GM23338 (cell line): ENCODE results near the gene MOXD1. TPM values are rescaled to one million over a fixed set of nuclear protein-coding genes. Genes with fewer than 3 reads are reported as not detected.

Experiments
- ATAC-seq: fragments of 200-7000 bp; cut with Tn5 transposase; 3 replicates; pipeline ENCODE4 v1.9.1; 2020
- DNase-seq: peaks from one replicate; pipeline ENCODE4 v3.0.0-alpha.2; 2015; ENCODE audit warnings: low spot score
- H2AFZ ChIP-seq: fragments of 200-600 bp; sonication (generic); 2 replicates; pipeline ENCODE4 v1.8.0; 2016; ENCODE audit warnings: antibody characterized with exemption, mild to moderate bottlenecking, moderate library complexity
- H3F3A ChIP-seq: fragments of 200-600 bp; sonication (generic); replicated peaks from 2 replicates; pipeline ENCODE4 v1.8.0; 2017; ENCODE audit warnings: antibody characterized with exemption, mixed run types, low read depth
- H3K27ac ChIP-seq: fragments of 200-600 bp; sonication (generic); 2 replicates; pipeline ENCODE4 v1.6.1; 2016; ENCODE audit warnings: low read depth
- H3K27me3 ChIP-seq: fragments of 200-600 bp; sonication (generic); 2 replicates; pipeline ENCODE4 v1.8.0; 2016; ENCODE audit warnings: mild to moderate bottlenecking, mixed run types, moderate library complexity; ENCODE audit not compliant: insufficient read depth
- H3K36me3 ChIP-seq: fragments of 200-600 bp; sonication (generic); 2 replicates; pipeline ENCODE4 v1.8.0; 2016; ENCODE audit warnings: mild to moderate bottlenecking; ENCODE audit not compliant: insufficient read depth
- H3K4me1 ChIP-seq: fragments of 200-600 bp; sonication (generic); 2 replicates; pipeline ENCODE4 v1.8.0; 2016; ENCODE audit warnings: mild to moderate bottlenecking, moderate library complexity; ENCODE audit not compliant: insufficient read depth
- H3K4me2 ChIP-seq: fragments of 200-600 bp; sonication (generic); 2 replicates; pipeline ENCODE4 v1.7.1; 2017; ENCODE audit warnings: mixed run types
- H3K4me3 ChIP-seq: fragments of 200-600 bp; sonication (generic); 2 replicates; pipeline ENCODE4 v1.6.1; 2016; ENCODE audit warnings: mixed run types
- H3K79me2 ChIP-seq: fragments of 200-600 bp; sonication (generic); replicated peaks from 2 replicates; pipeline ENCODE4 v1.8.0; 2017; ENCODE audit warnings: mild to moderate bottlenecking; ENCODE audit not compliant: insufficient read depth
- H3K9me2 ChIP-seq: fragments of 200-600 bp; sonication (generic); 2 replicates; pipeline ENCODE4 v1.8.0; 2017; ENCODE audit not compliant: insufficient read depth
- H4K20me1 ChIP-seq: fragments of 200-600 bp; sonication (generic); replicated peaks from 2 replicates; pipeline ENCODE4 v1.8.0; 2017; ENCODE audit warnings: mild to moderate bottlenecking; ENCODE audit not compliant: insufficient read depth
- H3K27ac Mint-ChIP-seq: 2 replicates; pipeline ENCODE4 v1.8.0; 2020; ENCODE audit warnings: inconsistent platforms, mild to moderate bottlenecking, moderate library complexity, mixed read lengths
- H3K27me3 Mint-ChIP-seq: 3 replicates; pipeline ENCODE4 v1.8.0; 2022; ENCODE audit warnings: low read depth, mild to moderate bottlenecking, moderate library complexity, mixed read lengths, inconsistent platforms; ENCODE audit not compliant: insufficient read depth, poor library complexity
- H3K36me3 Mint-ChIP-seq: 3 replicates; pipeline ENCODE4 v1.8.0; 2021; ENCODE audit warnings: low read depth, mild to moderate bottlenecking, inconsistent platforms, moderate library complexity, mixed read lengths
- H3K4me1 Mint-ChIP-seq: 3 replicates; pipeline ENCODE4 v1.8.0; 2020; ENCODE audit warnings: mild to moderate bottlenecking, inconsistent platforms, mixed read lengths
- H3K4me3 Mint-ChIP-seq: 3 replicates; pipeline ENCODE4 v1.8.0; 2021; ENCODE audit warnings: moderate library complexity, mild to moderate bottlenecking, inconsistent platforms, mixed read lengths
- H3K9me3 Mint-ChIP-seq: 3 replicates; pipeline ENCODE4 v1.8.0; 2020; ENCODE audit warnings: moderate library complexity, mild to moderate bottlenecking, inconsistent platforms, mixed read lengths
- CREB1 ChIP-seq: fragments of 250-450 bp; sonication (Bioruptor Pico); IDR thresholded peaks from 2 replicates; pipeline ENCODE4 v1.5.0; 2020; ENCODE audit warnings: low read depth, mild to moderate bottlenecking, moderate library complexity
- EZH2 ChIP-seq: fragments of 200-600 bp; sonication (generic); IDR thresholded peaks from one replicate; pipeline ENCODE4 v1.8.0; 2017; ENCODE audit warnings: antibody characterized with exemption, mild to moderate bottlenecking, low read depth; ENCODE audit not compliant: unreplicated experiment
- EZH2phosphoT487 ChIP-seq: fragments of 200-600 bp; sonication (generic); IDR thresholded peaks from one replicate; pipeline ENCODE4 v1.8.1; 2018; ENCODE audit warnings: antibody characterized with exemption; ENCODE audit not compliant: unreplicated experiment
- JUNB ChIP-seq: IDR thresholded peaks from one replicate; pipeline ENCODE4 v1.6.1; 2016; ENCODE audit warnings: antibody characterized with exemption; ENCODE audit not compliant: unreplicated experiment
- NANOG ChIP-seq: IDR thresholded peaks from 2 replicates; pipeline ENCODE4 v1.6.1; 2016; ENCODE audit warnings: antibody characterized with exemption, borderline replicate concordance
- POLR2AphosphoS5 ChIP-seq: IDR thresholded peaks from 2 replicates; pipeline ENCODE4 v1.6.1; 2016; ENCODE audit warnings: antibody characterized with exemption, low read depth
- STAT1 ChIP-seq: IDR thresholded peaks from one replicate; pipeline ENCODE4 v1.6.1; 2016; ENCODE audit warnings: antibody characterized with exemption; ENCODE audit not compliant: unreplicated experiment
- ZNF114 ChIP-seq: fragments of 250-450 bp; sonication (Bioruptor Pico); IDR thresholded peaks from 2 replicates; pipeline ENCODE4 v1.5.0; 2020; ENCODE audit warnings: mild to moderate bottlenecking, moderate library complexity
- ZNF331 ChIP-seq: fragments of 250-450 bp; sonication (Bioruptor Pico); IDR thresholded peaks from 2 replicates; pipeline ENCODE4 v1.5.0; 2020; ENCODE audit warnings: low read depth, mild to moderate bottlenecking, moderate library complexity
- polyA plus RNA-seq: library from polyadenylated mRNA; unstranded; fragments of >200 nt; fragmentation: Nextera tagmentation; extraction: Ambion mirVana; gene quantifications from 2 replicates; pipeline ENCODE4 v1.2.1, GENCODE V29; 2016
- total RNA-seq: library from RNA; depleted of rRNA; stranded (reverse); fragments of >200 nt; shearing (Covaris generic); gene quantifications from 2 replicates; pipeline ENCODE4 v1.2.3, GENCODE V29; 2014
- TF ChIP-seq, protein P1 (sequence below): IDR thresholded peaks from one replicate; pipeline ENCODE4 v1.6.1; 2018; ENCODE audit warnings: antibody characterized with exemption; ENCODE audit not compliant: unreplicated experiment
- TF ChIP-seq, protein P2 (sequence below), 2 experiments: fragments of 200-600 bp in 1 of 2; sonication (generic) in 1 of 2; conservative IDR thresholded peaks; 2 replicates each; pipeline versions ENCODE4 v1.5.1 to v1.6.1; 2016 to 2017; ENCODE audit warnings: antibody characterized with exemption in 2 of 2, low read depth in 2 of 2, mild to moderate bottlenecking in 2 of 2, moderate library complexity in 1 of 2
- TF ChIP-seq, protein P3 (sequence below): fragments of 250-450 bp; sonication (Bioruptor Pico); IDR thresholded peaks from 2 replicates; pipeline ENCODE4 v1.5.0; 2020; ENCODE audit warnings: mild to moderate bottlenecking, moderate library complexity

The MOXD1 gene
- total and polyA plus RNA-seq, 2 experiments from 2014 or later = 1.7 to 4.3 TPM

DNA sequence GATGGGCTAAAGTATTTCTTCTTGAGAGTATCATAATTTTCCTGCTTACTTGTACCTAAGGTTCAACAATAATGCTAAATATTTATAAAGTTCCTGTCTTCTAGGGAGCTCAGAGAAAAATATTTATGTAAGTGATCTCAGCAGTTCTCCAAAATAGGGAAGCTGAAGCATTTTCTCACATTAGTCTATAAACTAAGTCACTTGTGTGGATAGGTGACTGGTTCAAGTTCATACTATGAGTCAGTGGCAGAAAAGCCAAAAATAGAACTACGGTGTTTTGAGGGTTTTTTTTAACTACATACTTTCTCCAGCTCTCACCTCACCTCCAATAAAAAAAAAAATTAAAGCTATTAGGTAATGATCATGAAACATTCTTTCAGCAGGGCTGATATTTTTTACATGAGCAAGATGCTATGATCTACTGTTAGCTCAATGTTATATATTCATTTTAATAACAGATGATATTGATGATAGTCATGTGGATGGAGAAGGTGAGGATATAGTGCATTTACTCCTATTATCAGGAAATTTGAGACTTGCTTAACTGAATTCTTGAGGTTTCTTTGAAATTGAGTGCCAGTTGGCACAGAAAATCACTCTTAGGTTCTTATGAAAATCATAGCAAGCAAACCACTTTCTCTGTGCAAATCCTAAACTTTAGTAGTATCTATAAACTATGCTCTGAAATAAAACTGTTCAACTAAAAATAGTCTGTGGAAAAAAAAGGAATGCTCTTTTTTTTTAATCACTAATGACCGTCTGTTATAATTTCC is 4.1 kb upstream of the MOXD1 start (continued):
- TF ChIP-seq, protein P1, sequence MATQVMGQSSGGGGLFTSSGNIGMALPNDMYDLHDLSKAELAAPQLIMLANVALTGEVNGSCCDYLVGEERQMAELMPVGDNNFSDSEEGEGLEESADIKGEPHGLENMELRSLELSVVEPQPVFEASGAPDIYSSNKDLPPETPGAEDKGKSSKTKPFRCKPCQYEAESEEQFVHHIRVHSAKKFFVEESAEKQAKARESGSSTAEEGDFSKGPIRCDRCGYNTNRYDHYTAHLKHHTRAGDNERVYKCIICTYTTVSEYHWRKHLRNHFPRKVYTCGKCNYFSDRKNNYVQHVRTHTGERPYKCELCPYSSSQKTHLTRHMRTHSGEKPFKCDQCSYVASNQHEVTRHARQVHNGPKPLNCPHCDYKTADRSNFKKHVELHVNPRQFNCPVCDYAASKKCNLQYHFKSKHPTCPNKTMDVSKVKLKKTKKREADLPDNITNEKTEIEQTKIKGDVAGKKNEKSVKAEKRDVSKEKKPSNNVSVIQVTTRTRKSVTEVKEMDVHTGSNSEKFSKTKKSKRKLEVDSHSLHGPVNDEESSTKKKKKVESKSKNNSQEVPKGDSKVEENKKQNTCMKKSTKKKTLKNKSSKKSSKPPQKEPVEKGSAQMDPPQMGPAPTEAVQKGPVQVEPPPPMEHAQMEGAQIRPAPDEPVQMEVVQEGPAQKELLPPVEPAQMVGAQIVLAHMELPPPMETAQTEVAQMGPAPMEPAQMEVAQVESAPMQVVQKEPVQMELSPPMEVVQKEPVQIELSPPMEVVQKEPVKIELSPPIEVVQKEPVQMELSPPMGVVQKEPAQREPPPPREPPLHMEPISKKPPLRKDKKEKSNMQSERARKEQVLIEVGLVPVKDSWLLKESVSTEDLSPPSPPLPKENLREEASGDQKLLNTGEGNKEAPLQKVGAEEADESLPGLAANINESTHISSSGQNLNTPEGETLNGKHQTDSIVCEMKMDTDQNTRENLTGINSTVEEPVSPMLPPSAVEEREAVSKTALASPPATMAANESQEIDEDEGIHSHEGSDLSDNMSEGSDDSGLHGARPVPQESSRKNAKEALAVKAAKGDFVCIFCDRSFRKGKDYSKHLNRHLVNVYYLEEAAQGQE = no peak
- no peak for TF ChIP-seq ZNF331
- no peak for TF ChIP-seq EZH2phosphoT487
- no peak for TF ChIP-seq POLR2AphosphoS5
- TF ChIP-seq NANOG = no peak

DNA sequence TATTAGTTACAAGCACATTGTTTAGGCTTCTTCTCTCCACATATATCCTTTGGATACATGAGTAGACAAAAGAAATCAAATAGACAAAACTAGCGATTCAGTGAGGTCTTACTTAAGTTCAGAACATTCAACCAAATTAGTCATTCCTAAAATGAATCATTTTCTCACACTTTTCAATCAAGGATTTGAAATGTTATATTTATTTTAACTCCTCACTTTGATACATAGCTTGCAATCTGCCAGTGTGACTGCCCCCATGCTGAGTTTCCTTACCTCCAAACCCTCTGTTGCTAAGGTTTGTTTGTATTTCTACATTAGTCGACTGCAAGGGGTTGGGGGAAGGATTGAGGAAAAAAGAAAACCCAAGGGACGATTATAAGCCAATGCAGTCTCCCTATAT is 3.5 kb upstream of the MOXD1 start:
- Histone ChIP-seq H3K79me2 (no peaks in the 10 kb centered on the region), H4K20me1 (no peaks in the 10 kb centered on the region), H3K27ac (no peak overlapping the region), H2AFZ (no peak overlapping the region), H3K4me3 (no peak overlapping the region), H3K27me3 (peaks cover 42% of the 10 kb centered on the region), H3F3A (no peaks in the 10 kb centered on the region), H3K4me2 (peak overlapping the region; percentile 22; the same call in 1 of the 2 replicates), H3K4me1 (peaks cover 36% of the 10 kb centered on the region), H3K9me2 (no peaks in the 10 kb centered on the region), H3K36me3 (no peaks in the 10 kb centered on the region)
- DNase-seq (peak; percentile 38), ATAC-seq (no peak)
- Mint-ChIP-seq H3K27me3 (peaks cover 20% of the 10 kb centered on the region), H3K27ac (no peak overlapping the region), H3K36me3 (no peaks in the 10 kb centered on the region), H3K4me3 (no peak overlapping the region), H3K4me1 (peaks cover 28% of the 10 kb centered on the region), H3K9me3 (no peaks in the 10 kb centered on the region)
- no peak for TF ChIP-seq ZNF114 (CRISPR knock-in tag)
- TF ChIP-seq POLR2AphosphoS5 = no peak
- TF ChIP-seq EZH2 = no peak
- no peak for TF ChIP-seq EZH2phosphoT487
- TF ChIP-seq, protein P2, sequence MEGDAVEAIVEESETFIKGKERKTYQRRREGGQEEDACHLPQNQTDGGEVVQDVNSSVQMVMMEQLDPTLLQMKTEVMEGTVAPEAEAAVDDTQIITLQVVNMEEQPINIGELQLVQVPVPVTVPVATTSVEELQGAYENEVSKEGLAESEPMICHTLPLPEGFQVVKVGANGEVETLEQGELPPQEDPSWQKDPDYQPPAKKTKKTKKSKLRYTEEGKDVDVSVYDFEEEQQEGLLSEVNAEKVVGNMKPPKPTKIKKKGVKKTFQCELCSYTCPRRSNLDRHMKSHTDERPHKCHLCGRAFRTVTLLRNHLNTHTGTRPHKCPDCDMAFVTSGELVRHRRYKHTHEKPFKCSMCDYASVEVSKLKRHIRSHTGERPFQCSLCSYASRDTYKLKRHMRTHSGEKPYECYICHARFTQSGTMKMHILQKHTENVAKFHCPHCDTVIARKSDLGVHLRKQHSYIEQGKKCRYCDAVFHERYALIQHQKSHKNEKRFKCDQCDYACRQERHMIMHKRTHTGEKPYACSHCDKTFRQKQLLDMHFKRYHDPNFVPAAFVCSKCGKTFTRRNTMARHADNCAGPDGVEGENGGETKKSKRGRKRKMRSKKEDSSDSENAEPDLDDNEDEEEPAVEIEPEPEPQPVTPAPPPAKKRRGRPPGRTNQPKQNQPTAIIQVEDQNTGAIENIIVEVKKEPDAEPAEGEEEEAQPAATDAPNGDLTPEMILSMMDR (conservative IDR thresholded peaks at IDR 0.05; ENCODE audit: low read depth in 2 of 2) = no peak
- TF ChIP-seq NANOG = no peak
- no peak for TF ChIP-seq ZNF331
- TF ChIP-seq JUNB = no peak
- TF ChIP-seq CREB1 (CRISPR knock-in tag) = no peak
- no peak for TF ChIP-seq STAT1
- TF ChIP-seq, protein P3, sequence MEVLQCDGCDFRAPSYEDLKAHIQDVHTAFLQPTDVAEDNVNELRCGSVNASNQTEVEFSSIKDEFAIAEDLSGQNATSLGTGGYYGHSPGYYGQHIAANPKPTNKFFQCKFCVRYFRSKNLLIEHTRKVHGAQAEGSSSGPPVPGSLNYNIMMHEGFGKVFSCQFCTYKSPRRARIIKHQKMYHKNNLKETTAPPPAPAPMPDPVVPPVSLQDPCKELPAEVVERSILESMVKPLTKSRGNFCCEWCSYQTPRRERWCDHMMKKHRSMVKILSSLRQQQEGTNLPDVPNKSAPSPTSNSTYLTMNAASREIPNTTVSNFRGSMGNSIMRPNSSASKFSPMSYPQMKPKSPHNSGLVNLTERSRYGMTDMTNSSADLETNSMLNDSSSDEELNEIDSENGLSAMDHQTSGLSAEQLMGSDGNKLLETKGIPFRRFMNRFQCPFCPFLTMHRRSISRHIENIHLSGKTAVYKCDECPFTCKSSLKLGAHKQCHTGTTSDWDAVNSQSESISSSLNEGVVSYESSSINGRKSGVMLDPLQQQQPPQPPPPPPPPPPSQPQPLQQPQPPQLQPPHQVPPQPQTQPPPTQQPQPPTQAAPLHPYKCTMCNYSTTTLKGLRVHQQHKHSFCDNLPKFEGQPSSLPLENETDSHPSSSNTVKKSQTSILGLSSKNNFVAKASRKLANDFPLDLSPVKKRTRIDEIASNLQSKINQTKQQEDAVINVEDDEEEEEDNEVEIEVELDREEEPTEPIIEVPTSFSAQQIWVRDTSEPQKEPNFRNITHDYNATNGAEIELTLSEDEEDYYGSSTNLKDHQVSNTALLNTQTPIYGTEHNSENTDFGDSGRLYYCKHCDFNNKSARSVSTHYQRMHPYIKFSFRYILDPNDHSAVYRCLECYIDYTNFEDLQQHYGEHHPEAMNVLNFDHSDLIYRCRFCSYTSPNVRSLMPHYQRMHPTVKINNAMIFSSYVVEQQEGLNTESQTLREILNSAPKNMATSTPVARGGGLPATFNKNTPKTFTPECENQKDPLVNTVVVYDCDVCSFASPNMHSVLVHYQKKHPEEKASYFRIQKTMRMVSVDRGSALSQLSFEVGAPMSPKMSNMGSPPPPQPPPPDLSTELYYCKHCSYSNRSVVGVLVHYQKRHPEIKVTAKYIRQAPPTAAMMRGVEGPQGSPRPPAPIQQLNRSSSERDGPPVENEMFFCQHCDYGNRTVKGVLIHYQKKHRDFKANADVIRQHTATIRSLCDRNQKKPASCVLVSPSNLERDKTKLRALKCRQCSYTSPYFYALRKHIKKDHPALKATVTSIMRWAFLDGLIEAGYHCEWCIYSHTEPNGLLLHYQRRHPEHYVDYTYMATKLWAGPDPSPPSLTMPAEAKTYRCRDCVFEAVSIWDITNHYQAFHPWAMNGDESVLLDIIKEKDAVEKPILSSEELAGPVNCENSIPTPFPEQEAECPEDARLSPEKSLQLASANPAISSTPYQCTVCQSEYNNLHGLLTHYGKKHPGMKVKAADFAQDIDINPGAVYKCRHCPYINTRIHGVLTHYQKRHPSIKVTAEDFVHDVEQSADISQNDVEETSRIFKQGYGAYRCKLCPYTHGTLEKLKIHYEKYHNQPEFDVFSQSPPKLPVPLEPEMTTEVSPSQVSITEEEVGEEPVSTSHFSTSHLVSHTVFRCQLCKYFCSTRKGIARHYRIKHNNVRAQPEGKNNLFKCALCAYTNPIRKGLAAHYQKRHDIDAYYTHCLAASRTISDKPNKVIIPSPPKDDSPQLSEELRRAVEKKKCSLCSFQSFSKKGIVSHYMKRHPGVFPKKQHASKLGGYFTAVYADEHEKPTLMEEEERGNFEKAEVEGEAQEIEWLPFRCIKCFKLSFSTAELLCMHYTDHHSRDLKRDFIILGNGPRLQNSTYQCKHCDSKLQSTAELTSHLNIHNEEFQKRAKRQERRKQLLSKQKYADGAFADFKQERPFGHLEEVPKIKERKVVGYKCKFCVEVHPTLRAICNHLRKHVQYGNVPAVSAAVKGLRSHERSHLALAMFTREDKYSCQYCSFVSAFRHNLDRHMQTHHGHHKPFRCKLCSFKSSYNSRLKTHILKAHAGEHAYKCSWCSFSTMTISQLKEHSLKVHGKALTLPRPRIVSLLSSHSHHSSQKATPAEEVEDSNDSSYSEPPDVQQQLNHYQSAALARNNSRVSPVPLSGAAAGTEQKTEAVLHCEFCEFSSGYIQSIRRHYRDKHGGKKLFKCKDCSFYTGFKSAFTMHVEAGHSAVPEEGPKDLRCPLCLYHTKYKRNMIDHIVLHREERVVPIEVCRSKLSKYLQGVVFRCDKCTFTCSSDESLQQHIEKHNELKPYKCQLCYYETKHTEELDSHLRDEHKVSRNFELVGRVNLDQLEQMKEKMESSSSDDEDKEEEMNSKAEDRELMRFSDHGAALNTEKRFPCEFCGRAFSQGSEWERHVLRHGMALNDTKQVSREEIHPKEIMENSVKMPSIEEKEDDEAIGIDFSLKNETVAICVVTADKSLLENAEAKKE (CRISPR knock-in tag) = no peak
